ENCODE measurements around the gene CKAP4. TPM values are rescaled to one million over a fixed set of nuclear protein-coding genes. Genes with fewer than 3 reads are reported as not detected.

CKAP4 gene
- total and polyA plus RNA-seq, 10 of the 15 experiments (the other 5 are each of a cell fraction or from before 2014, with no cell fraction given) = 0.39 to 23.6 (median 11.1) TPM

GRCh38 chr12:106296179-106296877, 48.5 kb upstream of the CKAP4 start:
- DNase-seq (ENCODE audit: low read depth, low spot score) = no peak
- no TSS peak for BruUV-seq (replicated peaks)
- no peak overlapping the region for H3K4me2 ChIP-seq (ENCODE audit: control insufficient read depth, insufficient read depth)
- in situ Hi-C loops (cut with MboI) (no loop called here), intact Hi-C loops (cut with micrococcal nuclease; ENCODE audit: unreplicated experiment) (no loop called here)
- ChIA-PET SMC1A (ENCODE audit: uncharacterized antibody, unreplicated experiment) (interaction anchor here (0.9 to 1.7 kb wide), 5 partner anchors 9 to 69 kb away, joined by 3 to 9 read pairs (median 4); no protein-coding TSS in a partner anchor), RAD21 (ENCODE audit: unreplicated experiment) (no interaction called here), CTCF (interaction anchor here (0.6 to 3.2 kb wide), 8 partner anchors 13 to 614 kb away, joined by 3 to 17 read pairs (median 4); no protein-coding TSS in a partner anchor), POLR2A (interaction anchor here (1.0 kb wide), 1 partner anchor 13 kb away, joined by 3 read pairs; no protein-coding TSS in a partner anchor)
- H3K9ac ChIP-seq (ENCODE audit: control insufficient read depth, insufficient read depth, low read length) = no peak overlapping the region
- H3K4me1 ChIP-seq (ENCODE audit: control insufficient read depth, insufficient read depth, low read length) = peaks cover under 1% of the 10 kb centered on the region; the same call in 1 of the 2 replicates
- H2AFZ ChIP-seq (ENCODE audit: control insufficient read depth, low read depth, low read length) = no peak overlapping the region
- no peaks in the 10 kb centered on the region for H3K36me3 ChIP-seq (ENCODE audit: control insufficient read depth in 2 of 2, insufficient read depth in 2 of 2, low read length in 1 of 2)
- FAIRE-seq = no peak
- H3K79me2 ChIP-seq (ENCODE audit: control insufficient read depth, insufficient read depth, low read length) = no peaks in the 10 kb centered on the region
- H3K4me3 ChIP-seq = no peak overlapping the region
- no peaks in the 10 kb centered on the region for H4K20me1 ChIP-seq (ENCODE audit: control insufficient read depth, insufficient read depth)
- no peak overlapping the region for H3K27ac ChIP-seq (ENCODE audit: control insufficient read depth, insufficient read depth)
- H3K9me3 ChIP-seq (replicated peaks; ENCODE audit: control insufficient read depth, insufficient read depth, low read length) = no peaks in the 10 kb centered on the region
- H3K27me3 ChIP-seq (replicated peaks in 1 of 2; ENCODE audit: control insufficient read depth in 2 of 2, insufficient read depth in 2 of 2, low read length in 1 of 2) = no peaks in the 10 kb centered on the region
- 68% methylated on average over 8 of the region's 8 CpGs for WGBS (ENCODE audit: insufficient coverage, insufficient replicate concordance, low lambda C conversion rate, missing lambda C conversion rate)
- TF ChIP-seq PBX3 (IDR thresholded peaks at IDR 0.05; ENCODE audit: insufficient replicate concordance, low read depth, low read length) (no peak), MTA2 (IDR thresholded peaks at IDR 0.05; ENCODE audit: low read depth) (no peak), CHD1 (IDR thresholded peaks at IDR 0.05; ENCODE audit: low read depth, low read length) (no peak), CHD2 (IDR thresholded peaks at IDR 0.05; ENCODE audit: borderline replicate concordance, low read depth, low read length) (no peak), NFYB (IDR thresholded peaks at IDR 0.05; ENCODE audit: insufficient read depth, low read depth, low read length) (no peak), NFXL1 (IDR thresholded peaks at IDR 0.05; ENCODE audit: borderline replicate concordance) (no peak), TCF7 (IDR thresholded peaks at IDR 0.05; ENCODE audit: borderline replicate concordance) (no peak), IRF4 (IDR thresholded peaks at IDR 0.05; ENCODE audit: low read depth, low read length) (no peak), ATF3 (IDR thresholded peaks at IDR 0.05; ENCODE audit: borderline replicate concordance, extremely low read depth, low read depth, low read length) (no peak), JUNB (IDR thresholded peaks at IDR 0.05) (no peak), STAT3 (IDR thresholded peaks at IDR 0.05; ENCODE audit: low read depth, low read length) (no peak), POU2F2 (IDR thresholded peaks at IDR 0.05; ENCODE audit: borderline replicate concordance, low read depth, low read length) (no peak), EGR1 (IDR thresholded peaks at IDR 0.05; ENCODE audit: borderline replicate concordance in 1 of 2, low read depth in 2 of 2, low read length in 2 of 2) (no peak), CEBPZ (IDR thresholded peaks at IDR 0.05; ENCODE audit: low read depth, low read length) (no peak), NKRF (conservative IDR thresholded peaks at IDR 0.05) (no peak)
- no peak for ATAC-seq
